HepG2 (cell line): ENCODE data around the gene CEP128.

ENCODE experiments used
- ARNT ChIP-seq: fragments of 450-650 bp; IDR thresholded peaks from 2 replicates; pipeline ENCODE4 v1.6.1; 2017
- CHCHD3 ChIP-seq: sonication (generic); formaldehyde crosslinking; IDR thresholded peaks from 2 replicates; pipeline ENCODE4 v1.8.0; 2022; ENCODE audit warnings: mild to moderate bottlenecking, missing genetic modification reagents, moderate library complexity
- EED ChIP-seq: sonication (generic); formaldehyde crosslinking; IDR thresholded peaks from 2 replicates; pipeline ENCODE4 v1.5.0; 2020; ENCODE audit warnings: mild to moderate bottlenecking, missing genetic modification reagents
- GABPA ChIP-seq, 2 experiments: IDR thresholded peaks; 2 replicates each; pipeline ENCODE4 v1.6.1; 2011 to 2016; ENCODE audit warnings: low read depth in 2 of 2, low read length in 1 of 2, missing biosample characterization in 1 of 2, missing genetic modification characterization in 1 of 2
- HNRNPK ChIP-seq: fragments of 200-400 bp; formaldehyde crosslinking; IDR thresholded peaks from 2 replicates; pipeline ENCODE4 v1.6.1; 2018; ENCODE audit warnings: low read length, low read depth, moderate library complexity, mild to moderate bottlenecking; ENCODE audit not compliant: poor library complexity, severe bottlenecking
- HOMEZ ChIP-seq: IDR thresholded peaks from 2 replicates; pipeline ENCODE4 v1.6.1; 2016; ENCODE audit warnings: low read depth
- ISX ChIP-seq: sonication (generic); formaldehyde crosslinking; conservative IDR thresholded peaks from 2 replicates; pipeline ENCODE4 v1.5.0; 2020; ENCODE audit warnings: missing genetic modification reagents
- KDM1A ChIP-seq: IDR thresholded peaks from 2 replicates; pipeline ENCODE4 v1.6.1; 2016; ENCODE audit warnings: missing compliant biosample characterization
- NFE2L2 ChIP-seq: fragments of 150-350 bp; IDR thresholded peaks from 2 replicates; pipeline ENCODE4 v1.6.1; 2014; ENCODE audit warnings: low read length
- POLR2A ChIP-seq, 2 experiments: IDR thresholded peaks; 2 replicates each; pipeline ENCODE4 v1.6.1; 2011; ENCODE audit warnings: low read depth in 2 of 2, low read length in 2 of 2, mild to moderate bottlenecking in 1 of 2, moderate library complexity in 1 of 2; ENCODE audit not compliant: insufficient read depth in 1 of 2
- SP1 ChIP-seq, 2 experiments: fragments of 450-650 bp in 1 of 2; sonication (generic) in 1 of 2; formaldehyde crosslinking in 1 of 2; IDR thresholded peaks; 2 replicates each; pipeline versions ENCODE4 v1.4.0 to v1.6.1; 2016 to 2020; ENCODE audit warnings: missing genetic modification reagents in 1 of 2
- SRSF4 ChIP-seq: fragments of 200-400 bp; formaldehyde crosslinking; IDR thresholded peaks from one replicate; pipeline ENCODE4 v1.6.1; 2018; ENCODE audit warnings: mild to moderate bottlenecking, low read depth, low read length, moderate library complexity; ENCODE audit not compliant: poor library complexity, severe bottlenecking
- ZNF441 ChIP-seq: sonication (generic); formaldehyde crosslinking; IDR thresholded peaks from 2 replicates; pipeline ENCODE4 v1.7.0; 2021; ENCODE audit warnings: missing genetic modification reagents, borderline replicate concordance
- ZNF7 ChIP-seq: IDR thresholded peaks from 2 replicates; pipeline ENCODE4 v1.6.1; 2016; ENCODE audit warnings: missing biosample characterization, missing genetic modification reagents

DNA sequence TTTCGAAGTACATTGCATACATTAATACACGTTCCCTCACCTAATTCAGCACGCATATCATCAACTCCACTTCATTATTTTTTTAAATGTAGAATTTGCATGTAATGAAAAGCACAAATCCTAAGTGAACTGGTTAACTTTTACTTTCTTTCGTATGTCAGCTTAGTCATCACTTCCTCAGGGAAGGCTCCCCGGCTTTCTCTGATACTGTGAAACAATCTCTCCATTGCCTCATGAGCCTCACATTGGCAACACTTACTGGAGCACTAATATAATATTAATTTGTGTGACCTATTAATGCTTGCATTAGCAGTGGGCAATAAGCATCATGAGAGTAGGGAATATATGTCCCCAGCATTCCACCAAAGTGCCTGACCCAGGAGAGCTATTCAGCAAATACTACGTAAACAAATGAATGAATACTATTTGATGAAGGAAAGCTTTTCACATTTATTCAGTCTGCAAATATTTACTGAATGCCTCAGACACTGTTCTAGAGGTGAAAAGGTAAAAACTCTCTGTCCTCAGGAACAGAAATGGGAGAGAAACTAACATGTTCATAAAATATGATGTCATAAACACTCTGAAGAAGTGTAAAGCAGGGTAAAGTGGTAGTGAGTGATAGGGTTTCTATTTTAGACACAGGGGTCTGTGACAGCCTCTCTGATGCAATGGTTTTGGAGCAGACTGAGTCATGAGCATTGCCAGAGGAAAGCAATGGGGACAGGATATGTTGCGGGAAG, 402.7 kb downstream of the CEP128 start:
- TF ChIP-seq ZNF7 (CRISPR knock-in tag) (no peak), ISX (no peak), SRSF4 (no peak), NFE2L2 (no peak), HOMEZ (CRISPR knock-in tag) (no peak), EED (CRISPR knock-in tag) (no peak), KDM1A (CRISPR knock-in tag) (no peak), HNRNPK (no peak), CHCHD3 (CRISPR knock-in tag) (no peak), GABPA (IDR thresholded peaks at IDR 0.05; ENCODE audit: low read depth, low read length) (no peak), GABPA (CRISPR knock-in tag; IDR thresholded peaks at IDR 0.05; ENCODE audit: low read depth) (no peak), ARNT (no peak), POLR2A (IDR thresholded peaks at IDR 0.05; ENCODE audit: insufficient read depth in 1 of 2, low read depth in 2 of 2, low read length in 2 of 2) (no peak), ZNF441 (no peak), SP1 (IDR thresholded peaks at IDR 0.05) (no peak), SP1 (CRISPR knock-in tag; IDR thresholded peaks at IDR 0.05) (no peak)
